ENCODE measurements around the gene FRS3. TPM values are rescaled to one million over a fixed set of nuclear protein-coding genes. Genes with fewer than 3 reads are reported as not detected.

Gene FRS3
- total RNA-seq, 2 donors from 2014 or later, result 2.6 to 3.2 TPM

DNA sequence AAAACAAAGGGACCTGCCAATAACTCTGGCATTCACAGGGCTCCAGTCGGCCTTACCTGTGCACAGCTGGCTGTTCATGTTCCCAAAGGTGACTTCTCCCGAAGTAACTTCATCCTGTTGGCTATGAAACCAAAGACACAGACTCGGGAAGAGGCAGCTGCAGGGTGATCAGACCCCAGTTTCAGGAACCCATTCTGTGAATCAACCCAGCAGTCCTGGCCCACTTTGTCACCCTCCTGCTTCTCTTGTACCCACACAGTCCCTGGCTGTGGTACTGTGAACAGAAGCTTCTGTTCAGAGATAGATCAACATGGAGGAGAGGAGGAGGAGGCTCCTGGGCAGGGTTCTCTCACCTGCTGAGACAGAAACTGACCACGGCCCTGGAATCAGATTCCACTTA, 23.8 kb downstream of the FRS3 start:
- no peaks in the 10 kb centered on the region for H3K36me3 ChIP-seq
- H3K4me3 ChIP-seq, result no peak overlapping the region
- ATAC-seq (ENCODE audit: insufficient number of reproducible peaks, low FRiP score, low read depth), result no peak
- no peaks in the 10 kb centered on the region for H3K4me1 ChIP-seq (ENCODE audit: control insufficient read depth in 1 of 2, low read depth in 2 of 2)
- no peaks in the 10 kb centered on the region for H3K27me3 ChIP-seq (replicated peaks; ENCODE audit: insufficient read depth)
- TF ChIP-seq, protein P1, sequence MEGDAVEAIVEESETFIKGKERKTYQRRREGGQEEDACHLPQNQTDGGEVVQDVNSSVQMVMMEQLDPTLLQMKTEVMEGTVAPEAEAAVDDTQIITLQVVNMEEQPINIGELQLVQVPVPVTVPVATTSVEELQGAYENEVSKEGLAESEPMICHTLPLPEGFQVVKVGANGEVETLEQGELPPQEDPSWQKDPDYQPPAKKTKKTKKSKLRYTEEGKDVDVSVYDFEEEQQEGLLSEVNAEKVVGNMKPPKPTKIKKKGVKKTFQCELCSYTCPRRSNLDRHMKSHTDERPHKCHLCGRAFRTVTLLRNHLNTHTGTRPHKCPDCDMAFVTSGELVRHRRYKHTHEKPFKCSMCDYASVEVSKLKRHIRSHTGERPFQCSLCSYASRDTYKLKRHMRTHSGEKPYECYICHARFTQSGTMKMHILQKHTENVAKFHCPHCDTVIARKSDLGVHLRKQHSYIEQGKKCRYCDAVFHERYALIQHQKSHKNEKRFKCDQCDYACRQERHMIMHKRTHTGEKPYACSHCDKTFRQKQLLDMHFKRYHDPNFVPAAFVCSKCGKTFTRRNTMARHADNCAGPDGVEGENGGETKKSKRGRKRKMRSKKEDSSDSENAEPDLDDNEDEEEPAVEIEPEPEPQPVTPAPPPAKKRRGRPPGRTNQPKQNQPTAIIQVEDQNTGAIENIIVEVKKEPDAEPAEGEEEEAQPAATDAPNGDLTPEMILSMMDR (IDR thresholded peaks at IDR 0.05), result no peak
- no peaks in the 10 kb centered on the region for H3K9me3 ChIP-seq
- DNase-seq (ENCODE audit: low spot score), result no peak
- H3K27ac ChIP-seq, result no peak overlapping the region

DNA sequence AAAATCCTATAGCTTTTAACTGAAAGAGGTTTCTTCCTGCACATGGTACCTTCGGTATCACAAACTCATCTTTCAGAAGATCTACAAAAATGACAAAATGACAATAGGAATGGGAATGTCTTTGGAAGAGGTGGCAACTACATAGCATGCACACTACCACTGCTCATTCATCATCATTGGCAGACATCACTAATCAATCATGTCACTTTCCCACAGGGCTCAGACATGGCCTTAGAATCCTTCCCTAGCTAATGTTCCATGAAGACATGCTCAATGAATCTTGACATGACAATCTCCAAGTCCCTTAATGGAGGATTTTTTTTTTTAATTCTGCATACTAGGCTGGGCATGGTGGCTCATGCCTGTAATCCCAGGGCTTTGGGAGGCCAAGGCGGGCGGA, 29.3 kb downstream of the FRS3 start:
- no peak overlapping the region for H3K27ac ChIP-seq
- H3K27me3 ChIP-seq (replicated peaks; ENCODE audit: insufficient read depth), result no peaks in the 10 kb centered on the region
- no peaks in the 10 kb centered on the region for H3K9me3 ChIP-seq
- TF ChIP-seq, protein P1 (IDR thresholded peaks at IDR 0.05), result no peak
- ATAC-seq (ENCODE audit: insufficient number of reproducible peaks, low FRiP score, low read depth), result no peak
- no peaks in the 10 kb centered on the region for H3K36me3 ChIP-seq
- DNase-seq (ENCODE audit: low spot score), result no peak
- H3K4me3 ChIP-seq, result no peak overlapping the region
- no peaks in the 10 kb centered on the region for H3K4me1 ChIP-seq (ENCODE audit: control insufficient read depth in 1 of 2, low read depth in 2 of 2)

DNA sequence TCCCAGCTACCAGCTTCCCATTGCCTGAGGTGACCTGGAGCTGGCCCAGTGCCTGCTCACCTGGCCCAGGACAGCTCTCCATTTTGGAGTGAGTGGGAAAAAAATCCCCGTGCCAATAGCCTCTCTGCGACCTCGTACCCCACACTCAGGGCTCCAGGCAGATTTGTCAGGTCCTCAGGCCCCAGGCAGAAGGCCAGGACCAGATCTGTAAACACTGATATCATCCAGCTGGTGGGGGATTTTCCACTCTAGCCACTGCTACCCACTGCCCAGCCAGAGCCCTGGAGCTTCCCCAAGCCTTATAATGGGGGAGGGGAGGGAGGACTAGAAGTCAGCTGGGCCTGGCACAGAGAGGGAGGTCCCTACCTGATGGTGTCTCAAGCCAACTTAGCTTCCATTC, 31.2 kb downstream of the FRS3 start:
- no peak for ATAC-seq (ENCODE audit: insufficient number of reproducible peaks, low FRiP score, low read depth)
- Histone ChIP-seq H3K9me3 (no peaks in the 10 kb centered on the region), H3K27ac (no peak overlapping the region), H3K27me3 (replicated peaks; ENCODE audit: insufficient read depth) (no peaks in the 10 kb centered on the region), H3K36me3 (no peaks in the 10 kb centered on the region), H3K4me3 (no peak overlapping the region), H3K4me1 (ENCODE audit: control insufficient read depth in 1 of 2, low read depth in 2 of 2) (no peaks in the 10 kb centered on the region)
- TF ChIP-seq, protein P1 (IDR thresholded peaks at IDR 0.05), result no peak
- no peak for DNase-seq (ENCODE audit: low spot score)

DNA sequence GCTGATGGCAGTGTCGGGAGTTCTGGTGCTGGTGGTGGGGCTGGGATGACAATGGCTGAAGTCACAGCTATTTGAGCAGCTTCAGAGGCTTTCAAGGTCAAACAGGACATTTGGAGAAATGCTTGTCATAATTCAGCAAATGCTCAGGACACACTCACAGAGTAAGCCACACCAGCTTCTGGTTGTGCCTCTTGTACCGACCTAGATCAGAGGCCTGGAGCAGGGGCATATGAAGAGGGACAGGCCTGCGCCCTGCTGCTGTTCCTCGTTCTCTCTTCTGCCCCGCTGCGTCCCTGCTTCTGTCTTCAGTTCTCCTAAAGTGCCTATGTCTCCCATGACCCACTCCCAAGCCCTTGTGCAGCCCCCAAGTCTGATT, 31.6 kb downstream of the FRS3 start:
- DNase-seq (ENCODE audit: low spot score) (no peak), ATAC-seq (ENCODE audit: insufficient number of reproducible peaks, low FRiP score, low read depth) (no peak)
- H3K27me3 ChIP-seq (replicated peaks; ENCODE audit: insufficient read depth), result no peaks in the 10 kb centered on the region
- no peak overlapping the region for H3K4me3 ChIP-seq
- no peaks in the 10 kb centered on the region for H3K4me1 ChIP-seq (ENCODE audit: control insufficient read depth in 1 of 2, low read depth in 2 of 2)
- TF ChIP-seq, protein P1 (IDR thresholded peaks at IDR 0.05), result no peak
- H3K9me3 ChIP-seq, result no peaks in the 10 kb centered on the region
- no peak overlapping the region for H3K27ac ChIP-seq
- no peaks in the 10 kb centered on the region for H3K36me3 ChIP-seq

DNA sequence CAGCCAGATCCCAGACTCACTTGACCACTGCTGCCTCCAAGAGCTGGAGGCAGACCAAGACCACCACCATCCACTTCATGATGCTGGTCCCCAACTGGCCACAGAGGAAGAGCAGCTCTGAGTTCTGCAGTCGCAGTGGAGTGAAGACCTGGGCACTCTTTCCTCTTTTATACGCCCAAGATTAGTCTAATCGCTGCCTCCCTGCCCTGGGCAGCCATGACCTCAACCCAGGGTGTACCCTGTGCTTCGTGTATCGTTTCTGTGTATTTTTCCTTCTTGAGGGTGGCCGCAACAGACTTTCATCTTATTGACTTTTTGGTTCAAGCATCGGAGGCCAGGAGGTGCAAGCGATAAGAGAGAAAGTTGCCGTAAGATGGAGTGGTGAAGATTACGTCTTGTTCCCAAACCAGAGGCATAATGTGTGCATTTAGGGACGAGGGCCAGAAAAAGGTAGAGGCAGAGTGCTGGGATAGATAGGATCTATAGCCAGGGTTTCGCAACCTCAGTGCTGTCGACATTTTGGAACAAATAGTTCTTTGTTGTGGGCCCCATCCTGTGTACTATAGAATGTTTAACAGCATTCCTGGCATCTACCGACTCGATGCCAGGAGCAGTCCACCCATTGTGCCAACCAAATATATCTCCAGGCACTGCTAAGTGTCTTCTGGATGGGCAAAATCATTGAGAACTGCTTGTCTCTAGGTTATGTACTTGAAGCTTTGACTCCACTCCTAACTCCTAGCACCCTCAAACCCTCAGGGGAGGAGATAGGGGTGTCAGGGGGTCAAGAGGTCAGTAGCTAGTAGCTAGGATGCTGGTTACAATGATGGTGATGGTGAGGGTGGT, 32.2 kb downstream of the FRS3 start, which contains the start of gene PGC:
PGC (minus strand) TSS at position 142 of the 846 bp plus-strand sequence; CDS start at position 79, 63 bp downstream.
- H3K4me1 ChIP-seq (ENCODE audit: control insufficient read depth in 1 of 2, low read depth in 2 of 2), result no peaks in the 10 kb centered on the region
- no peaks in the 10 kb centered on the region for H3K36me3 ChIP-seq
- no peaks in the 10 kb centered on the region for H3K9me3 ChIP-seq
- H3K27ac ChIP-seq, result no peak within 1 kb of the TSS
- H3K27me3 ChIP-seq (replicated peaks; ENCODE audit: insufficient read depth), result no peaks in the 10 kb centered on the region
- TF ChIP-seq, protein P1 (IDR thresholded peaks at IDR 0.05), result no peak
- H3K4me3 ChIP-seq, result no peak within 1 kb of the TSS
- no peak for DNase-seq (ENCODE audit: low spot score)
- ATAC-seq (ENCODE audit: insufficient number of reproducible peaks, low FRiP score, low read depth), result no peak

Measured in thoracic aorta (tissue), 2 donors.